HuH-7 (cell line): ENCODE measurements around the gene ELANE.

Source experiments
- DNase-seq: peaks from one replicate; pipeline ENCODE4 v3.0.0; 2011; ENCODE audit warnings: low spot score

The ELANE gene

GRCh38 chr19:852136-853013 is at the start of gene ELANE:
ELANE (plus strand) TSS chr19:852303; CDS start chr19:852329, 26 bp downstream.
- DNase-seq = no peak

GRCh38 chr19:802498-803098 is 49.5 kb upstream of the ELANE start:
- no peak for DNase-seq

GRCh38 chr19:803099-803561 is 49.0 kb upstream of the ELANE start:
- DNase-seq = no peak

- no peak for DNase-seq
These were observed 48.3 kb upstream of the ELANE start for GRCh38 chr19:803686-804418.

GRCh38 chr19:804419-805165 is 47.5 kb upstream of the ELANE start:
- no peak for DNase-seq

- DNase-seq = no peak
These were observed 46.9 kb upstream of the ELANE start for GRCh38 chr19:805166-805551.

- no peak for DNase-seq
These were observed 46.2 kb upstream of the ELANE start for GRCh38 chr19:805600-806550.

GRCh38 chr19:806815-807421 is 45.2 kb upstream of the ELANE start:
- DNase-seq = no peak

- no peak for DNase-seq
These were observed 44.3 kb upstream of the ELANE start for GRCh38 chr19:807627-808422.

GRCh38 chr19:808423-808775 is 43.7 kb upstream of the ELANE start:
- DNase-seq = no peak

- no peak for DNase-seq
These were observed 41.8 kb upstream of the ELANE start for GRCh38 chr19:810077-810855.

- DNase-seq = no peak
These were observed 41.1 kb upstream of the ELANE start for GRCh38 chr19:810883-811489.

- no peak for DNase-seq
These were observed 40.5 kb upstream of the ELANE start for GRCh38 chr19:811506-812048.

- DNase-seq = no peak
These were observed 39.9 kb upstream of the ELANE start for GRCh38 chr19:812049-812746.

- no peak for DNase-seq
These were observed 39.3 kb upstream of the ELANE start for GRCh38 chr19:812747-813218.

GRCh38 chr19:813219-814151 is 38.6 kb upstream of the ELANE start:
- DNase-seq = no peak
